Measurements from ENCODE around the gene CDH13.

Gene CDH13

DNA sequence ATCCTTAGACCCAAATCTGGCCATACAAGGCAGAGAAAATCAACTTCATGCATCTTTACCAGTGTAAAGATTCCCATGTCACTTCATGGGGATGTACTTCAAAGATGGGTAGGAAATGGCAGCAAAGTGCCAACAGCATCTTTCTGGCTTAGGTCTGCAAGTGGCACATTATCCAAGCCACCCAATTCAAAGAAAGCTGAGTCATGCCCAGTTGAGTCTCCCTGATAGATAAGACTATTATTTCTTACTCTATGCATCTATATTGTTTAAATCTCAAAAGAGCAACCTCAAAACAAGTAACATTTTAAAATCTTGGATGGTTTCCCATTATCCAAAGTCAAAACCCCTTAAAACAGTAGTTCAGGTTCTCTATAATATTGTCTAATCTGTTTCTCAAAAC, 1119.8 kb downstream of the CDH13 start:
- DNase-seq (ENCODE audit: low read depth in 2 of 2), result no peak

DNA sequence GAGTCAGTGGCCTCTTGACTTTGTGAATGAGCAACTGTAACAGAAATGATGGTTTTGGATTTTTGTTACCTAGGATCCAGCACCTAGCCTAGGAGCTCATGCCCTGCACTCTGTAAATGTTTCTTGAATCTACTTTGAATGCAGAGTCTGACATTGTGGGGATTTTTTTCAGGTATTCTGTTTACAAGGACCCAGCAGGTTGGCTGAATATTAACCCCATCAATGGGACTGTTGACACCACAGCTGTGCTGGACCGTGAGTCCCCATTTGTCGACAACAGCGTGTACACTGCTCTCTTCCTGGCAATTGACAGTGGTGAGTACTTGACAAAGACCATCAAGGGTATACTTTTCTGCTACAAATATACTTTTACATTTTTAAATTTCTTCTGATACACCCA, 1121.2 kb downstream of the CDH13 start:
- no peak for DNase-seq (ENCODE audit: low read depth in 2 of 2)

DNA sequence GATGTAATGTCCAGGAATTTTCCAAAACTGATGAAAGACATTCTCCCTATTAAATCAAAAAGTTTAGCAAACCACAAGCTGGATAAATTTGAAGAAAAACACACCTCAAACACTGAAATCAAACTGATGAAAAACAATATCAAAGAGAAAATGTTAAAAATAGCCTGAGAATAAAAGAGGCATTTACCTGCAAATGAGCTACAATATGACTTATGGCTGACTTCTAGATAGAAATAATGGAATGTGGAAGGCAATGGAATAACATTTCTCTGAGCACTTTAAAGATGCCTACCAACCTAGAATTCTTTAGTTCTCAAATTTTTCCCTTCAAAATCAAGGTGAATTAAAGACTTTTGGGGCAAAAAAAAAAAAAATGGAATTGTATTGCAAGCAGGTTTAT, 1128.6 kb downstream of the CDH13 start:
- DNase-seq (ENCODE audit: low read depth in 2 of 2), result no peak

DNA sequence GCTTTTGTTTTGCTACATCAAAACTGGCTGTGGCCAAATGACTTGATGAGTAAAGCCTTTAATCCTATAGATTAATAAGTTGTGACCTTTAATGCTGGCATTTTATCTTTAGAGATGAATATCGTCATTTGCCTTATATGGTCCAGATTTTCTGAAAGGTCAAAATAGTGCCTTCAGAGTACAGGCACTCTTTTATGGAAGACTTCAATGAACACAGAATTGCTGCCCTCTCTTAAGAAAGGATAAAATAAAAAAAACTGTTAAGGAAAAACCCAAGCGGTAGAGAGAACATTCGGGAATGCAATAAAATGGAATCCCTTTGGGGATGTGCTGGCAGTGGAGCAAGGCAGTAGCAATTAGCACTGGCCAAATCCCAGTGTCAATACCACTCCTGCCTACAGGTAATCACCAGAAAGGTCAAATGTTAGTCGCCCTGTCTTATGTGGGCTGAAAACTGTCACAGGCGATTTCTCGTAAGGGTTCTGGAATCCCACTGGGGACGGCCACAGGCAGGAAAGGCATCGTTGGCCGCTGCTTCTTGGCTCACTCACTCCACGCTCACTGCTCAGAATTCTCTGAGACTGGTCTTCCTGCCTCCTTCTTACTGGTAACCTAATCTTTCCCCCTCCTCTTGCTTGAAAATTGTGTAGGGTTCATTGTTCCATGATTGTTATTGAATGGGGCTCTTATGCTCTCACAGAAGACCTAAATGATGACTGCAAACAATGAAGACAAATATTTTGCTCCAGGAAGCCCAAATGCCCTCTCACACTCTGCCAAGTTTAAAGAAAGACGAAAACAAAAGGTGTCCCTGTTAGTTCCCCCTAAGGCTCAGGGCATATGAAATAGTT, 1135.6 kb downstream of the CDH13 start:
- DNase-seq (ENCODE audit: low read depth in 2 of 2), result no peak

DNA sequence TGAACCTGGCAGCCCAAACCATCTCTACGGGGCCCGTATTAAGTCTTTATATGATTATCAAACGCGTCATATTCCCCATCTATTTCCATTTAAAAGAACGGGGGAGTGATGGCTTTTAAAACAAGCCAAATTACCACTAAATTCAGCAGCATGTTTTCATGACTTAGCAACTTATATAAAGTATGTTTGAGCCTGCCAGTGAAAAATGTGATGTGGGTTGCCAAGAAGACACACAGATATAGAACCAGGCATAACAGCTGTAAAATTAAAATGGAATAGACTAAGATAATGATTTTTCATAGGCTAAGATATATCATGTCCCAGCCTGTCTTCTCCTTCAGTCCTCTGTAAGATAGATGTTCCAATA, 1136.2 kb downstream of the CDH13 start:
- DNase-seq (ENCODE audit: low read depth in 2 of 2), result no peak

DNA sequence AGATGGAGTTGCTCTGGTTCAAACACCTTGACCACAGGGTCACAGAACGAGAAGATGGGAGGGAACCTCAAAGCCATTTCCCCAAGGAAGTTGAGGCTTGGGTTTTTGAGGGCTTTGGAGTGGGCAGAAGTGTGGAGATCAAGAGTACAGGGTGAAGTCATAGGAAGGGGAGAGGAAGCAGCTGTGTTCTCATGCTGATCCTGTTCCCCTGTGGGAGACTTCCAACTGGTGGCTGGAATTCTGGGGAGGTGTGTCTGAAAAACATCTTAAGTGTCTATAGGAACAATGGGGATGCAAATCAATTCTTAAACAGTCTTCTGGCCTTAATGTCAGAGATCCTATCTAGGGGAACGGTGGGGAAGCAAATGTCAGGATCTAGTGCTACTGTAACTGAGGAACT, 1142.2 kb downstream of the CDH13 start:
- DNase-seq (ENCODE audit: low read depth in 2 of 2), result no peak

DNA sequence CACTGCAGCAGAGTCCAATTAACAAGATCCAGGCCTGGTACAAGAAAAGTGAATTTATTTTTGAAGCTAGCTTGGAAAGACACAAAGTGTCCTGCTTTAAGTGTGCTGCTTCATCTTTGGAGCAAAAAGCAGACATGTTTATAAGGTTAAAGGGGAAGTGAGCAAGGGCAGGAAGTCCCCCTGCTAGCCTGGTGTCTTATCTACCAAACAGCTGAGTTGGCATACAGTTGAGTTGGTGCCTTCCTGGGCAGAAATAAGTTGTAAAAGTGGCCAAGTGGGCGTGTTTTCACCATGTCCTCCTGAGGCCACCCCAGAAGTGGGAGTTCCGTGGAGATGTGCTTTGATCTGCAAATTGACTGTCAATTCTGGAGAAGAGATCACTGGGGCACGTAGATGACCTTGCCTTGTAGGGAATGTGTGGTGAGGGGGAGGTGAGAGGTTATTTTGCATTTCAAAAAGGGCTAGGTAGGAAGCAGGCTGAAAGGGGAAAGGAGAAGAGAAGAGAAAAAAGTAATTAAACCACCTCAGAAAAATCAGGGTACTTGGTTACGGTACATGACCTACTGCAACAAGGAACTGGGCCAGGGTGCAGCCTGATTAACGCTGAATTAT, 1142.7 kb downstream of the CDH13 start:
- DNase-seq (ENCODE audit: low read depth in 2 of 2), result no peak

DNA sequence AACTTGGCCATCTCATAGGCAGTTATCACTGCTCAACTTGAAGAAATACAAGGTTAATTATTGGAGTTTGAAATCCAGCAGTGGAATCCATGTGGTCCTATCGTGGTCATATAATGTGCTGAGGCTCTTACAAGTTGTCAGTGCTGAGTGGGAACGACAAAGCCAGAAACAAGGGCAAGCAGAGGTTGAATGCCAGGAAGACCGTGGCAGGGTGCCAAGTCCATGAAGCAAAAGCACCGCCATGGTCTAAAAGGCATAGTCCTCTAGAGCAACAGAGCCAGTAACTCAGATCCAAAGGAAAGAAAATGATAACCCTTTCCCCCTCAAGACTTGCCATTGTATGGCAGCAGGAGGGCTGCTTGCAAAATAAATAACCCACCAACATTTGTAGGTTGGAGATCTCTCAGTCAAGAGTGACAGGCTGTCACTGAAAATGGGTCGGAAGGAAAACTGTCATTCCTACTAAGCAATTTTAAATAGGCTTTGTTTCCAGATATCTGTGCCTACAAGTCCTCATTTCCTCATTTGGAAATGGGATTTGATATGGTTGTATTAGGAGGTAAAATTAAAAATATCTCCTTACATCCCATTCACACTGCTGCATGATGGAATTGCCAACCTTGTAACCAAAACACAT, 1144.7 kb downstream of the CDH13 start:
- no peak for DNase-seq (ENCODE audit: low read depth in 2 of 2)

DNA sequence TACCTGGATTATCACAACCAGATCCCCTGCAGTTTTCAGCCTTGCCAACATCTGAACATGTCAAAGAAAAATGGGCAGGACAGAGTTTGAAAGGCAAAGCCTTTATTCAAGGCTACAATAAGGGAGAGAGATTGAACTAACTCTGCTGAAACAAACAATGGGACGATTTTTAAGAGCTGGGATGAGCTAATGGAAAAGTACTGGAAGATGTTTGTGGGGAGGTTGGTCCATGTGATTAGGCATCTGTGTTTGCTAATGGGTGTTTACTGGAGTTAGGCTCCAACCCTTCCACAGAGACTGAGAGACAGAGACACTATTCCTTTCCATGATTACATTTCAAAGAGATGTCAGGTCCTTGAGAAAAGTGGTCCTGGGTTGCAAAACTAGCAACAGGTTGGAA, 1146.0 kb downstream of the CDH13 start:
- DNase-seq (ENCODE audit: low read depth in 2 of 2), result no peak

DNA sequence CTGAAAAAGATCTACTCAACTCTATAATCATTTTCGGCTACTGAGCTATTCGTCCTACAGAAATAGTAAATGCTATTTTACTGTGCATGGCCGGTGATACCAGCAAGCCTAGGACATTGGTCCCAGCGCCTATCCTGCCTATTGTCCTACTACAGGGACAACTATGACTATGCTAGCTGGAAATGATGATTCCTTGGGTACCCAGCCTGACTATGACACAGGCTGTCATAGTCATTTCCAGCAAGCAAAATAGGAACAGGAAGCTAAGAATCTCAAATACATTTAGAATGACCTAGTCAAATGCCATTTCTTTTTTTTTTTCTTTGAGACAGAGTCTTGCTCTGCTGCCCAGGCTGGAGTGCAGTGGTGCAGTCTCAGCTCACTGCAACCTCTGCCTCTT, 1147.3 kb downstream of the CDH13 start:
- no peak for DNase-seq (ENCODE audit: low read depth in 2 of 2)

DNA sequence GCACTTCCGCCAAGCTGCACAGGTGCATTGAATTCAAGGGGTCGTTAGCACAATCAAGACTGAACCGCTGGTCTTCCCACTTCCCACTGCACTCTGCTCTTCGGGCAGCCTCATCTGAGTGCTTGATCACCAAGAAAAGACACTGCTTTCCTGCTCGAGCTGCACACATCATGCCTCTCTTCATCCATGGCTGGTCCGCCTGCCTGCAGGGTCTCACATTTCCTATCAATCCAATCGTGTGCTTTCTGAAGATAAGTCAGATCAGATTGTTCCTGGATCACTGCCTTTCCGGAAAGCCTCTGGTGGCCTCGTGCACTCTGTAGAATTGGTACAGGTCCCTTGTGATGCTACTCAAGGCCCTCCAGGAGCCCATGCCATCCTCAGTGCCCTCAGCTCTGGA, 1150.2 kb downstream of the CDH13 start:
- no peak for DNase-seq (ENCODE audit: low read depth in 2 of 2)

DNA sequence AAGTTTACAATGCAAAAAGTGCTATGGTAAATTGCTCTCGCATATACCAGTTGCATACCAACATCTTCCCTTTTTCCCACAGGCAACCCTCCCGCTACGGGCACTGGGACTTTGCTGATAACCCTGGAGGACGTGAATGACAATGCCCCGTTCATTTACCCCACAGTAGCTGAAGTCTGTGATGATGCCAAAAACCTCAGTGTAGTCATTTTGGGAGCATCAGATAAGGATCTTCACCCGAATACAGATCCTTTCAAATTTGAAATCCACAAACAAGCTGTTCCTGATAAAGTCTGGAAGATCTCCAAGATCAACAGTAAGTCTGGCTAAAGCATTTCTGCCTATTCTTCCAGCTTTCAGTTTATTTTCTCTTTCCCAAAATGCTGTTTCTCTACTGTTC, 1153.1 kb downstream of the CDH13 start:
- no peak for DNase-seq (ENCODE audit: low read depth in 2 of 2)

DNA sequence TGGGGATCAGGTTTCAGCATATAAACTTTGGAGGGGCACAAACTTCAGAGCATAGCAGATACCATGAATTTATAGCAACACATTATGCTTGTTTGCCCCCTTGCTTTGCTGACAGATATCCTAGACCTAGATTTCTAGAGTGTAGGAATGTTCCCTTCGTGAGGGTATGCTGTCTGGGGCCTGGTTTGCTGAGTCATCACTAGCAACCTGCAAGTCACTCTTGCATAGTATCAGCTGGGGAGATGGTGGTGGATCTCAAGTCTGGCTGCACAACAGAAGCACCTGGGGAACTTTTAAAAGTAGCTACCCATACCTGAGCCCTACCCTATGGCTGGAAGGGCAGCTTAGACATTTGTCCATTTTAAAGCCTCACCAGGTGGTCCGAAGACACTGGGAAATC, 1158.7 kb downstream of the CDH13 start:
- no peak for DNase-seq (ENCODE audit: low read depth in 2 of 2)

DNA sequence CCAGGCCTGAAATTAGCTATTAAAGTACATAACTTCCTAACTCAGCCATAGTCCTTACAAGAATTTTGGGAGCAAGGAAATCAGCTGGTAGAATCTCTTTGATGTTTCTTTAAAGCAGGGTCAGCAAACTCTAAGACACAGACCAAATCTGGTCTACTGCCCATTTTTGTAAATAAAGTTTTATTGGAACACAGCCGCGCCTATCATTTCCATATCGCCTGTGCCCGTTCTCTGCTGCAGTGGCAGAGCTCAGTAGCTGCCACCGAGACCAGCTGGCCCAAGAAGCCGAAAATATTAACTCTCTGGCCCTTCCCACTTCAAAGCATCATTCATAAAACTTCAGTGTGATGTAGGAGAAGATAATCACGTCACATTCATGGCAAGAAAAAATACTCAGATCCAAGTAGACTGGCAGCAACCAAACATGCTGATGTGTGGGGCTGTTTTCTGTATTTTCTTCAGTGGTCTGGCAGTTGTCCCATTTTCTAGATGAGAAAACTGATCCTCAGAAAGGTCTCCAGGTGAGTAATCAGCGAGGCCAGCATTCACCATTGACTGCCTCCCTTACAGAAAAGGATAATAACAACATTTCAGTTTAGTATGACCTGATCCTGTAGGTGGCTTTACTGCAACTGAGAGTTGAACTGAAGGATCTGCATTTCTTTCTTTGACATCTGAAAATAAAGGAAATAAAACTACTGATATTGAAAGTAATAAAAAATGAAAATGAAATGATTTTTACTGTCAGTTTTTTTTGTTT, 1163.1 kb downstream of the CDH13 start:
- DNase-seq (ENCODE audit: low read depth in 2 of 2), result no peak

DNA sequence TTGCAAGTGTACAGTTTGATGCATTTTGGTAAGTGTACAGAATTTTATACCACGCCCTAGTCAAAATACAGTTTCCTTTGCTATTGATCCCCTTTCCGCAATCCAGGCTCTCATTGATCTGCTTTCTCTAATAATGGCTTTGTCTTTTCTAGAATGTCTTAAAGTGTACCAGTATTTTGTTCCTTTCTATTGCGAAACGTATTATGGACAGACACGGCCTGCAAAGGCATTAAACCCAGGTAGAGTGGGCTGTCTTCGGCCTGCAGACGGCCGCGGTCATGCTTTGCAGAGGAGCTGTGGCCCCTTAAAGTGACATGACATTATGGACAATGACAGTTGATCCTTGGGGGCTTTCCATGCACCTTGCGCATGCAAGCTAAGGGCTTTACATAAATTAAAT, 1165.1 kb downstream of the CDH13 start:
- DNase-seq (ENCODE audit: low read depth in 2 of 2), result no peak

DNA sequence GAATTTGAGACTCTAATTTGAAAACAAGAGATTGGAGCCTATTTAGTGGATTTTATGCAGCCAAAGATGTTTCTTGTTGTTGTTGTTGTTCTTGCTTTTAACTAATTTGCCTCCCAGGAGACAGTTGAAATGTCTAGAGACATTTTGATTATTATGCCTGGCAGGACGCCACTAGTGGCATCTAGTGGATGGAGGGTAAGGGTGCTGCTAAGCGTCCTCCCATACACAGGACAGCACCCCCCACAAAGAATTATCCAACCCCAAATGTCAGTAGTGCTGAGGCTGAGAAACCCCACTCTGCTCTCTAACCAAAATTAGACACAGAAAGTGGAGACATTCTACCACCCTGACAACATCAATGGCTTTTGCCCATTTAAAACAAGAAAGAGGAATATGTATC, 1165.6 kb downstream of the CDH13 start:
- no peak for DNase-seq (ENCODE audit: low read depth in 2 of 2)

DNA sequence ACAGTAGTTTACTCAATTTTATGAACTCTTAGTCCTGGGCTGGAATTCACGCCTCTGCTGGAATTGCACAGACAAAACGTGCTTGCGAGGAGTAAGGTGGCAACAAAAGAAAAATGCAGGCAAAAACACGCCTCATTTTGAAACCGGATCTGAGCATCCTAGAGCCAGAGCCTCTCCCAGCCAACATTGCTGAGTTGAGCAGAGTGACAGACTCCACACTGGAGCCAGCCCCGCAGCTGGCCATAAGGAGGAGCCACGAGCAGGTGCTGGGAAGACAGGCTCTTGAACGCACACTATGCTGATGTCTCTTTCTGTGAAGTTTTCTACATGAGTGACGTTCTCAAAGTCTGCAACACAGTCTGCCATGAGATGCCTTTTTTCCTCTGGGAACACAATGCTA, 1166.4 kb downstream of the CDH13 start:
- no peak for DNase-seq (ENCODE audit: low read depth in 2 of 2)

DNA sequence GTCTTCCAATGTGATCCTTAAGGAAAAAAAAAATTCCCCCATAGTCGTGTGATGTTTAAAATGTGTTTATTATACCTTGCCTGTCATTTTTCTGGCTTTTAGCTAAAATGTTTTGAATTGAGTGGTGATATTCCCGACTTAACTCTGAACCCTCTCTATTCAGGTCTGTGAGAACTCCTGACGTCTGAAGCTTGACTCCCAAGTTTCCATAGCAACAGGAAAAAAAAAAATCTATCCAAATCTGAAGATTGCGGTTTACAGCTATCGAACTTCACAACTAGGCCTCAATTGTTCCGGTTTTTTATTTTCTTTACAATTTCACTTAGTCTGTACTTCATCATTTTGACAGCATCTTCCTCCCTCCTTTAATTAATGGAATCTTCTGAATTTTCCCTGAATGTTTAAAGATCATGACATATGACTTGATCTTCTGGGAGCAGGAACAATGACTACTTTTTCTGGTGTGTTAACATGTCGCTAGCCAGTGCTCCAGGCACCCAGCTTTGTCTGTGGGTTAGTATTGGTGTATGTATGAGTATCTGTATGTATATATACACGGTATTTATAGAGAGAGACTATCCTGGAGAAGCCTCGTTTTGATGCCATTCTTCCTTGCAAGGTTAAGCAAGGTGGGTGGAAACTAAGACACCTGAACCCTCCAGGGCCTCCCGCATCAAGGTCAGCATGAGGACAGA, 1168.2 kb downstream of the CDH13 start:
- no peak for DNase-seq (ENCODE audit: low read depth in 2 of 2)

DNA sequence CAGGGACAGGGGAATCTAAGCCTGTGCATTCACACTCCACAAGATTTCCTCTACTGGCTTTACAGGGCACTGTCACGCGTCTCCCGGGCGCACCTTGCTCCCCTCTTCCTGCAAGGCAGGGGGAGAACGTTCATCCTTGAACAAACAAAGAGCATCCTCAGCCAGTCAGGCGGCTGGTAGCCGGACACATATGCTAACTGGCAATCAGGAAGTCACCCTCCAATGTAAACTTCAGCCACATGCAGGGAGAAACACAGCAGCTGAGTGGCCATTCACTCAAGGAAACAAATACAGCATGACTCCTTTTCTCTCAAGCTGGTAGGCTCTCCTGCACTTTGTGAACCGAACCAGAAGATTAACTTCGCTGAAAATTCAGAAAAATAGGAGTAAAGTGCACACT, 1170.2 kb downstream of the CDH13 start:
- no peak for DNase-seq (ENCODE audit: low read depth in 2 of 2)

DNA sequence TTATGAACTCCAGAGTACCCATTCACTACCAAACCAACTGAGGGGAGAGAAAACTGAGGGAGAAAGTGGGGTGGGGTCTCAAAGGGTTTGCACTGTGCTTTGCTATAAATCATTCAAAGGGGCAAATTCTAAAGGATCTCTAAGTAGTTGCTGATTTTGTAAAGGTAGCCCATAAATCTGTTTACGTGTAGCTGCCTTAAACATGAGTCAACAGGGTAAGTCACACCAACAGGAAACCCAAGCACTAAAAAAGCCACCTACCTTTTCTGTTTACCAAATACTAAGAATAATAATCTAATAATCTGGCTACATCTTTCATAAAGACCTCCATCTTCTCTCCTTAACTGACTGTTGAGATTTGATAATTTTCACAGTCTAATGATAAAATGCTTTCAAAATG, 1172.6 kb downstream of the CDH13 start:
- no peak for DNase-seq (ENCODE audit: low read depth in 2 of 2)

DNA sequence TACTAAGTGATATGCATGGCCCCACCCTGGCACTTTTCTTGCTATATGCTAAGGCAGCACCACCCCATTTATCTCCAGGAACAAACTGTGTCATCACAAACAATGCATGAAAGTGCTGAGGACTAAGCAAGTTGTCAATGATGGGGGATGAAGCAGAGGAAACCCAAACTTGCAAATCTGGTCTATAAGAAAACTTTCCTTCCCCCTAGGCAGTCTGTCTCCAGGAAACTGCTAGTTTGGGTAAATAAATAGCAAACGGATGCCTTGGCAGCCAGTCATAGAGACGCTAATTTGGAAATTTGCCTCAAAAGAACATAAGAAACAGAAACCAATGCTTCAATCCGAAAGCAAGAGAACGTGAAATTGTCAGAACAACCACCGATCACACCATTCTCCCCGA, 1175.4 kb downstream of the CDH13 start:
- no peak for DNase-seq (ENCODE audit: low read depth in 2 of 2)

Measured in stimulated activated CD4-positive, alpha-beta T cell treated with anti-CD3 and anti-CD28 coated beads, Interleukin-15, amount 100 ng/mL, for 48 hours (primary cell).